MCF 10A (cell line): ENCODE measurements around the gene WRAP53. TPM values are rescaled to one million over a fixed set of nuclear protein-coding genes. Genes with fewer than 3 reads are reported as not detected.
A peak's percentile ranks its signal among the peaks of the same experiment; 100 is the strongest.

Experiments
- BruUV-seq: library from RNA; stranded (reverse); fragments of 400-500 nt; replicated peaks from 2 replicates; lab custom pipeline; 2021; lab: Mats Ljungman, UMichigan
- CTCF ChIA-PET: fragments of 300-600 bp; sonication (Branson Sonifier 250); formaldehyde crosslinking; extraction: SDS; loops from one replicate; lab custom pipeline; 2021; ENCODE audit warnings: antibody characterized with exemption, inconsistent platforms; lab: Yijun Ruan, JAX
- POLR2A ChIA-PET: fragments of 300-600, 350-650 bp; sonication (Branson Sonifier 250); formaldehyde crosslinking; extraction: SDS; loops from one replicate; lab custom pipeline; 2020; ENCODE audit warnings: antibody characterized with exemption, inconsistent platforms; lab: Yijun Ruan, JAX
- DNase-seq: peaks from one replicate; pipeline ENCODE4 v3.0.0-alpha.2; 2018; ENCODE audit not compliant: unreplicated experiment
- H3K27ac Mint-ChIP-seq: one replicate; pipeline ENCODE4 v1.8.0; 2022; ENCODE audit warnings: mild to moderate bottlenecking, low read depth, mixed read lengths; ENCODE audit not compliant: unreplicated experiment
- H3K27me3 Mint-ChIP-seq: one replicate; pipeline ENCODE4 v1.8.0; 2022; ENCODE audit warnings: mixed read lengths; ENCODE audit not compliant: insufficient read depth, unreplicated experiment
- H3K36me3 Mint-ChIP-seq: one replicate; pipeline ENCODE4 v1.8.0; 2022; ENCODE audit warnings: mild to moderate bottlenecking, moderate library complexity, mixed read lengths; ENCODE audit not compliant: insufficient read depth, unreplicated experiment
- H3K4me1 Mint-ChIP-seq: one replicate; pipeline ENCODE4 v1.8.0; 2022; ENCODE audit warnings: mixed read lengths; ENCODE audit not compliant: insufficient read depth, unreplicated experiment
- H3K4me3 Mint-ChIP-seq: one replicate; pipeline ENCODE4 v1.8.0; 2022; ENCODE audit warnings: mild to moderate bottlenecking, moderate library complexity, mixed read lengths; ENCODE audit not compliant: unreplicated experiment
- H3K9me3 Mint-ChIP-seq: one replicate; pipeline ENCODE4 v1.8.0; 2022; ENCODE audit warnings: mixed read lengths; ENCODE audit not compliant: unreplicated experiment
- intact Hi-C: fragments of 100-400 bp; cut with micrococcal nuclease; formaldehyde crosslinking; loops from 2 replicates; pipeline ENCODE4 v1.14.1; 2022
- total RNA-seq: library from RNA; stranded (reverse); gene quantifications from 2 replicates; pipeline ENCODE4 v1.2.3, GENCODE V29; 2022
- TF ChIP-seq, protein P1 (sequence below): fragments of 200-600 bp; IDR thresholded peaks from one replicate; pipeline ENCODE4 v1.8.0; 2022; ENCODE audit warnings: antibody characterized with exemption, mild to moderate bottlenecking; ENCODE audit not compliant: unreplicated experiment

The WRAP53 gene
- total RNA-seq, 1 experiment from 2014 or later, result 10.7 TPM

DNA sequence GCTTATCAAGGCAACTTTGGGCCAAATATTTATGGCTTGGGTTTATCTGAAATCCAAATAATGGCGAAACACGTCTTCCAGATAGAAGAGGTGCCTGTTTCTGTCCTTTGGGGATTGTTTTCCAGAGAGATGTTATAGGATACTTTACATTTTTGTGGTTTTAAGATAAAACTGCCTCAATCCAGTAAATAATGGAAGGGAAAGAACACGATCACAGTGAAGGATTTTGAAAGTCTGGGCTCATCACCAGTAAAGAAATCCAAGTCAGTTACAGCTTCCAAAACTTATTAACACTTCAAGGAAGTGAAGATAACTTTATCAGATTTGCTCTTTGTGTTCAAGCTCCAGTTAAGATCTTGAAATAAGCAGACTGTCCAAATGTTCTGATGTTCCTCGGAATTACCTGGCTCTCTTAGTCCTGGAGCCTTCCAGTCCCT lies 59.4 kb downstream of the WRAP53 start:
- no peak for DNase-seq
- H3K27me3 Mint-ChIP-seq, result no peaks in the 10 kb centered on the region
- no peaks in the 10 kb centered on the region for H3K9me3 Mint-ChIP-seq
- TF ChIP-seq, protein P1, sequence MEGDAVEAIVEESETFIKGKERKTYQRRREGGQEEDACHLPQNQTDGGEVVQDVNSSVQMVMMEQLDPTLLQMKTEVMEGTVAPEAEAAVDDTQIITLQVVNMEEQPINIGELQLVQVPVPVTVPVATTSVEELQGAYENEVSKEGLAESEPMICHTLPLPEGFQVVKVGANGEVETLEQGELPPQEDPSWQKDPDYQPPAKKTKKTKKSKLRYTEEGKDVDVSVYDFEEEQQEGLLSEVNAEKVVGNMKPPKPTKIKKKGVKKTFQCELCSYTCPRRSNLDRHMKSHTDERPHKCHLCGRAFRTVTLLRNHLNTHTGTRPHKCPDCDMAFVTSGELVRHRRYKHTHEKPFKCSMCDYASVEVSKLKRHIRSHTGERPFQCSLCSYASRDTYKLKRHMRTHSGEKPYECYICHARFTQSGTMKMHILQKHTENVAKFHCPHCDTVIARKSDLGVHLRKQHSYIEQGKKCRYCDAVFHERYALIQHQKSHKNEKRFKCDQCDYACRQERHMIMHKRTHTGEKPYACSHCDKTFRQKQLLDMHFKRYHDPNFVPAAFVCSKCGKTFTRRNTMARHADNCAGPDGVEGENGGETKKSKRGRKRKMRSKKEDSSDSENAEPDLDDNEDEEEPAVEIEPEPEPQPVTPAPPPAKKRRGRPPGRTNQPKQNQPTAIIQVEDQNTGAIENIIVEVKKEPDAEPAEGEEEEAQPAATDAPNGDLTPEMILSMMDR, result no peak
- H3K4me3 Mint-ChIP-seq, result no peak overlapping the region
- ChIA-PET POLR2A (interaction anchor here (1.0 kb wide), 1 partner anchor 31 kb away, joined by 3 read pairs; no protein-coding TSS in a partner anchor), CTCF (interaction anchor here (0.7 to 1.4 kb wide), 5 partner anchors 34 to 364 kb away, joined by 3 to 5 read pairs (median 3); no protein-coding TSS in a partner anchor)
- peaks cover 11% of the 10 kb centered on the region for H3K4me1 Mint-ChIP-seq
- no TSS peak for BruUV-seq
- no peaks in the 10 kb centered on the region for H3K36me3 Mint-ChIP-seq
- intact Hi-C loops, result no loop called here
- H3K27ac Mint-ChIP-seq, result no peak overlapping the region

GRCh38 chr17:7748076-7748775 lies 59.9 kb downstream of the WRAP53 start:
- Mint-ChIP-seq H3K36me3 (no peaks in the 10 kb centered on the region), H3K27me3 (no peaks in the 10 kb centered on the region), H3K4me3 (no peak overlapping the region), H3K27ac (no peak overlapping the region), H3K4me1 (peaks cover 11% of the 10 kb centered on the region), H3K9me3 (no peaks in the 10 kb centered on the region)
- CTCF ChIA-PET, result interaction anchor here (0.6 to 1.4 kb wide), 7 partner anchors 34 to 363 kb away, joined by 3 to 5 read pairs (median 3); no protein-coding TSS in a partner anchor
- POLR2A ChIA-PET, result interaction anchor here (0.6 to 1.0 kb wide), 2 partner anchors 12 to 31 kb away, joined by 3 to 4 read pairs; no protein-coding TSS in a partner anchor
- intact Hi-C loops, result no loop called here
- no TSS peak for BruUV-seq
- DNase-seq, result no peak
- TF ChIP-seq, protein P1, result no peak

GRCh38 chr17:7750321-7750821 lies 62.1 kb downstream of the WRAP53 start:
- ChIA-PET POLR2A (interaction anchor here (0.6 to 1.3 kb wide), 2 partner anchors 107 to 140 kb away, joined by 4 read pairs; partner anchors contain the start of gene NAA38), CTCF (interaction anchor here (1.3 kb wide), 1 partner anchor 32 kb away, joined by 4 read pairs; no protein-coding TSS in a partner anchor)
- Mint-ChIP-seq H3K36me3 (no peaks in the 10 kb centered on the region), H3K9me3 (no peaks in the 10 kb centered on the region), H3K4me1 (peaks cover 18% of the 10 kb centered on the region), H3K27me3 (no peaks in the 10 kb centered on the region), H3K4me3 (no peak overlapping the region), H3K27ac (peak overlapping the region; percentile 39)
- no TSS peak for BruUV-seq
- TF ChIP-seq, protein P1, result no peak
- intact Hi-C loops, result no loop called here
- DNase-seq, result peak; percentile 47

Other genes starting within 250 kb of the WRAP53 start
- gene FGF11, start 249.0 kb upstream of the WRAP53 start, total RNA-seq, result 0.84 and 2.1 TPM in 2 replicates
- gene CHRNB1, start 243.4 kb upstream of the WRAP53 start, total RNA-seq, result 3.3 and 7.8 TPM in 2 replicates
- 26.3 and 29.1 TPM in 2 replicates for gene ZBTB4, start 208.8 kb upstream of the WRAP53 start, total RNA-seq
- not detected in 2 replicates for gene SLC35G6, start 207.0 kb upstream of the WRAP53 start, total RNA-seq
- gene POLR2A, start 204.1 kb upstream of the WRAP53 start, total RNA-seq, result 89.6 and 107 TPM in 2 replicates
- gene TNFSF12, start 139.4 kb upstream of the WRAP53 start, total RNA-seq, result 3.5 and 3.9 TPM in 2 replicates
- 6.3 and 10.8 TPM in 2 replicates for gene TNFSF13, start 129.7 kb upstream of the WRAP53 start, total RNA-seq
- 66.9 and 67.3 TPM in 2 replicates for gene SENP3, start 126.6 kb upstream of the WRAP53 start, total RNA-seq
- 6.9 and 10.6 TPM in 2 replicates for gene CD68, start 108.8 kb upstream of the WRAP53 start, total RNA-seq
- gene MPDU1, start 104.6 kb upstream of the WRAP53 start, total RNA-seq, result 52.0 and 56.5 TPM in 2 replicates
- 32.6 and 34.4 TPM in 2 replicates for gene SOX15, start 98.4 kb upstream of the WRAP53 start, total RNA-seq
- gene FXR2, start 73.6 kb upstream of the WRAP53 start, total RNA-seq, result 60.7 and 65.1 TPM in 2 replicates
- 66.8 and 82.7 TPM in 2 replicates for gene SAT2, start 60.7 kb upstream of the WRAP53 start, total RNA-seq
- gene SHBG, start 58.3 kb upstream of the WRAP53 start, total RNA-seq, result 0.35 and 1.1 TPM in 2 replicates
- not detected in 2 replicates for gene ATP1B2, start 37.6 kb upstream of the WRAP53 start, total RNA-seq
- gene TP53, start 987 bp upstream of the WRAP53 start, total RNA-seq, result 131 and 181 TPM in 2 replicates
- gene EFNB3, start 16.7 kb downstream of the WRAP53 start, total RNA-seq, result 1.3 and 1.4 TPM in 2 replicates
- 0.05 and 0.12 TPM in 2 replicates for gene DNAH2, start 29.3 kb downstream of the WRAP53 start, total RNA-seq
- 37.9 and 39.8 TPM in 2 replicates for gene KDM6B, start 145.7 kb downstream of the WRAP53 start, total RNA-seq
- 3.5 and 4.4 TPM in 2 replicates for gene TMEM88, start 166.6 kb downstream of the WRAP53 start, total RNA-seq
- 70.2 and 83.4 TPM in 2 replicates for gene NAA38, start 169.1 kb downstream of the WRAP53 start, total RNA-seq
- gene CYB5D1, start 169.5 kb downstream of the WRAP53 start, total RNA-seq, result 23.1 and 23.2 TPM in 2 replicates
- 78.5 and 87.1 TPM in 2 replicates for gene CHD3, start 200.3 kb downstream of the WRAP53 start, total RNA-seq
- 5.6 and 7.4 TPM in 2 replicates for gene RNF227, start 227.8 kb downstream of the WRAP53 start, total RNA-seq
- 4.2 and 10.0 TPM in 2 replicates for gene KCNAB3, start 241.4 kb downstream of the WRAP53 start, total RNA-seq
- 80.0 and 104 TPM in 2 replicates for gene TRAPPC1, start 243.5 kb downstream of the WRAP53 start, total RNA-seq
- gene CNTROB, start 243.7 kb downstream of the WRAP53 start, total RNA-seq, result 31.5 and 39.2 TPM in 2 replicates